ENCODE data around the gene PIAS3.

GRCh38 chr1:145805057-145805456, 53.8 kb downstream of the PIAS3 start:
- TF ChIP-seq, protein P1, sequence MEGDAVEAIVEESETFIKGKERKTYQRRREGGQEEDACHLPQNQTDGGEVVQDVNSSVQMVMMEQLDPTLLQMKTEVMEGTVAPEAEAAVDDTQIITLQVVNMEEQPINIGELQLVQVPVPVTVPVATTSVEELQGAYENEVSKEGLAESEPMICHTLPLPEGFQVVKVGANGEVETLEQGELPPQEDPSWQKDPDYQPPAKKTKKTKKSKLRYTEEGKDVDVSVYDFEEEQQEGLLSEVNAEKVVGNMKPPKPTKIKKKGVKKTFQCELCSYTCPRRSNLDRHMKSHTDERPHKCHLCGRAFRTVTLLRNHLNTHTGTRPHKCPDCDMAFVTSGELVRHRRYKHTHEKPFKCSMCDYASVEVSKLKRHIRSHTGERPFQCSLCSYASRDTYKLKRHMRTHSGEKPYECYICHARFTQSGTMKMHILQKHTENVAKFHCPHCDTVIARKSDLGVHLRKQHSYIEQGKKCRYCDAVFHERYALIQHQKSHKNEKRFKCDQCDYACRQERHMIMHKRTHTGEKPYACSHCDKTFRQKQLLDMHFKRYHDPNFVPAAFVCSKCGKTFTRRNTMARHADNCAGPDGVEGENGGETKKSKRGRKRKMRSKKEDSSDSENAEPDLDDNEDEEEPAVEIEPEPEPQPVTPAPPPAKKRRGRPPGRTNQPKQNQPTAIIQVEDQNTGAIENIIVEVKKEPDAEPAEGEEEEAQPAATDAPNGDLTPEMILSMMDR (IDR thresholded peaks at IDR 0.05; ENCODE audit: insufficient read depth, low read length) = no peak
- no peak for TF ChIP-seq GABPA (IDR thresholded peaks at IDR 0.05; ENCODE audit: low read depth)

Data from HL-60 (cell line).